T-cell (primary cell): ENCODE data around the gene FOXB1. TPM values are rescaled to one million over a fixed set of nuclear protein-coding genes. Genes with fewer than 3 reads are reported as not detected.

Experiments used
- ATAC-seq, 4 experiments: fragments of 200-7000 bp in 3 of 4; fragments of 150-1000 bp in 1 of 4; cut with Tn5 transposase; replicated peaks in 1 of 4; 1 replicate in 3 of 4; 2 replicates in 1 of 4; pipeline ENCODE4 v1.10.0; 2021; ENCODE audit warnings: moderate library complexity in 3 of 4, mild to moderate bottlenecking in 2 of 4, moderate number of reproducible peaks in 1 of 4
- CTCF ChIA-PET, 2 donors: fragments of 300-600 bp; sonication (Branson Sonifier 250); formaldehyde crosslinking; loops; one replicate each; lab custom pipeline; 2022; ENCODE audit warnings: antibody characterized with exemption in 2 of 2; lab: Charles Lee
- POLR2A ChIA-PET, 2 donors: fragments of 300-600 bp; sonication (Branson Sonifier 250); formaldehyde crosslinking; loops; one replicate each; lab custom pipeline; 2022; ENCODE audit warnings: antibody characterized with exemption in 2 of 2; lab: Charles Lee
- DNase-seq, 35 experiments: peaks; one replicate each; pipeline versions ENCODE4 v3.0.0 to v3.0.0-alpha.2; 2013 to 2023
- H3K27ac ChIP-seq: one replicate; pipeline ENCODE4 v1.5.1; 2013; ENCODE audit warnings: low read length
- H3K27me3 ChIP-seq, 2 experiments: replicated peaks in 1 of 2; 1 replicate in 1 of 2; 2 replicates in 1 of 2; pipeline versions ENCODE4 v1.6.1 to v1.7.0; 2013; ENCODE audit warnings: low read length in 1 of 2, mixed read lengths in 1 of 2; ENCODE audit not compliant: control insufficient read depth in 2 of 2, insufficient read depth in 2 of 2; ENCODE audit errors: extremely low read depth in 1 of 2
- H3K36me3 ChIP-seq, 2 donors: 1 replicate in 1 of 2; 2 replicates in 1 of 2; pipeline versions ENCODE4 v1.6.1 to v1.7.0; 2013; ENCODE audit warnings: low read length in 1 of 2; ENCODE audit not compliant: control insufficient read depth in 2 of 2, insufficient read depth in 1 of 2; ENCODE audit errors: extremely low read depth in 1 of 2
- H3K4me1 ChIP-seq, 2 experiments: 1 replicate in 1 of 2; 2 replicates in 1 of 2; pipeline versions ENCODE4 v1.6.1 to v1.7.0; 2013; ENCODE audit warnings: low read length in 2 of 2, mixed read lengths in 1 of 2; ENCODE audit not compliant: insufficient read depth in 2 of 2, control insufficient read depth in 1 of 2; ENCODE audit errors: extremely low read depth in 1 of 2
- H3K4me3 ChIP-seq, 2 donors: 1 replicate in 1 of 2; 2 replicates in 1 of 2; pipeline versions ENCODE4 v1.5.1 to v1.7.0; 2013; ENCODE audit warnings: mild to moderate bottlenecking in 2 of 2, low read length in 1 of 2, moderate library complexity in 1 of 2; ENCODE audit not compliant: control insufficient read depth in 1 of 2; ENCODE audit errors: extremely low read depth in 1 of 2
- H3K9me3 ChIP-seq: 2 replicates; pipeline ENCODE4 v1.7.0; 2013
- H3K27ac Mint-ChIP-seq, 2 donors: one replicate each; pipeline ENCODE4 v1.8.0; 2020 to 2021; ENCODE audit warnings: mild to moderate bottlenecking in 2 of 2, mixed read lengths in 2 of 2
- H3K27me3 Mint-ChIP-seq, 2 donors: one replicate each; pipeline ENCODE4 v1.8.0; 2021 to 2022; ENCODE audit warnings: mixed read lengths in 2 of 2
- H3K36me3 Mint-ChIP-seq: one replicate; pipeline ENCODE4 v1.8.0; 2021; ENCODE audit warnings: mixed read lengths
- H3K4me1 Mint-ChIP-seq, 3 donors: one replicate each; pipeline ENCODE4 v1.8.0; 2020 to 2022; ENCODE audit warnings: mixed read lengths in 3 of 3, mild to moderate bottlenecking in 1 of 3
- H3K4me3 Mint-ChIP-seq, 3 donors: one replicate each; pipeline ENCODE4 v1.8.0; 2020 to 2022; ENCODE audit warnings: mild to moderate bottlenecking in 3 of 3, mixed read lengths in 3 of 3, moderate library complexity in 3 of 3
- H3K9me3 Mint-ChIP-seq, 3 donors: one replicate each; pipeline ENCODE4 v1.8.0; 2020 to 2022; ENCODE audit warnings: mixed read lengths in 3 of 3
- WGBS: methylation state at CpG from one replicate; pipeline ENCODE4 v1.1.5; 2013; ENCODE audit warnings: missing lambda C conversion rate; ENCODE audit not compliant: insufficient coverage; 5-methylcytosine and 5-hydroxymethylcytosine counted together
- total RNA-seq, 35 experiments: library from RNA in 6 of 35; stranded (reverse) in 6 of 35; fragments of 120-200 nt in 1 of 35; gene quantifications; one replicate each; pipeline versions ENCODE4 v1.2.1 to v1.2.4 and lab custom pipeline; 2013 to 2026

The FOXB1 gene
- total RNA-seq, 5 donors from 2014 or later (not counting 1 experiment from before 2014, with no cell fraction given), result 0.13 to 0.19 (median 0.15) TPM; not detected in 2

GRCh38 chr15:60010858-60011257 lies 6.7 kb downstream of the FOXB1 start:
- Histone ChIP-seq H3K4me3 (no peak overlapping the region), H3K27ac (no peak overlapping the region), H3K4me1 (peaks cover 7 to 11% of the 10 kb centered on the region in 2 experiments), H3K9me3 (no peaks in the 10 kb centered on the region), H3K36me3 (no peaks in the 10 kb centered on the region), H3K27me3 (peaks cover 19% of the 10 kb centered on the region in 2 experiments)
- Mint-ChIP-seq H3K4me1 (peaks cover 10 to 13% (median 11%) of the 10 kb centered on the region in 3 donors), H3K36me3 (no peaks in the 10 kb centered on the region), H3K4me3 (no peak overlapping the region), H3K27ac (no peak overlapping the region), H3K27me3 (peaks cover 73 to 83% of the 10 kb centered on the region in 2 donors), H3K9me3 (no peaks in the 10 kb centered on the region)
- no peak for ATAC-seq
- ChIA-PET CTCF (no interaction called here), POLR2A (no interaction called here)
- WGBS, result no CpG with 5 or more reads among the region's 2 CpGs
- no peak for DNase-seq

DNA sequence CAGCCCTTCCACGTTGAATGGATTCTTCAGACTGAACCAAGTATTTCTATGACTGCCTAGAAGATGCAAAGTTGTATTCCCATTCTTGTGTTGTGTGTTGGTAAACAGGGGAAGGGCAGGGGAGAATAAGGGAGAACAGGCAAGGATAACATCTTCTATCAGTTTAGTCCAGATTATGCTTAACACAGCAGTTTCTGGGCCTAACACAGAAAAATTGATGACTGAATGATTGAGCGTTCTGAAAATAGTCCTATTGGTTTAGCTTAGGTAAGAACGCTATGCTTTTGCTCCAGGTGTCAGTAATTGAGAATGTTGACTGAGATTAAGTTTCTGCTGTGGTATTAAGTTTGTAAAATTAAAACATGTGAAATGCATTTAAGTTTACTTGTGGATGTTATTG lies 8.6 kb downstream of the FOXB1 start:
- no peak overlapping the region for H3K27ac Mint-ChIP-seq
- Histone ChIP-seq H3K27me3 (peaks cover 11 to 19% of the 10 kb centered on the region in 2 experiments), H3K27ac (no peak overlapping the region), H3K4me1 (no peaks in the 10 kb centered on the region), H3K36me3 (no peaks in the 10 kb centered on the region), H3K4me3 (no peak overlapping the region), H3K9me3 (no peaks in the 10 kb centered on the region)
- H3K36me3 Mint-ChIP-seq, result no peaks in the 10 kb centered on the region
- H3K4me1 Mint-ChIP-seq, result peaks cover 2 to 10% (median 7%) of the 10 kb centered on the region in 3 donors
- POLR2A ChIA-PET, result interaction anchor here in 1 of 2 donors (0.5 kb wide), 1 partner anchor 20 kb away, joined by 3 read pairs; no protein-coding TSS in a partner anchor
- peaks cover 58 to 71% of the 10 kb centered on the region in 2 donors for H3K27me3 Mint-ChIP-seq
- peaks cover 6 to 7% (median 6%) of the 10 kb centered on the region in 3 donors for H3K9me3 Mint-ChIP-seq
- WGBS, result no CpG with 5 or more reads among the region's 3 CpGs
- H3K4me3 Mint-ChIP-seq, result no peak overlapping the region
- CTCF ChIA-PET, result interaction anchor here in 1 of 2 donors (0.6 kb wide), 1 partner anchor 321 kb away, joined by 3 read pairs; no protein-coding TSS in a partner anchor
- no peak for ATAC-seq
- DNase-seq, result no peak

DNA sequence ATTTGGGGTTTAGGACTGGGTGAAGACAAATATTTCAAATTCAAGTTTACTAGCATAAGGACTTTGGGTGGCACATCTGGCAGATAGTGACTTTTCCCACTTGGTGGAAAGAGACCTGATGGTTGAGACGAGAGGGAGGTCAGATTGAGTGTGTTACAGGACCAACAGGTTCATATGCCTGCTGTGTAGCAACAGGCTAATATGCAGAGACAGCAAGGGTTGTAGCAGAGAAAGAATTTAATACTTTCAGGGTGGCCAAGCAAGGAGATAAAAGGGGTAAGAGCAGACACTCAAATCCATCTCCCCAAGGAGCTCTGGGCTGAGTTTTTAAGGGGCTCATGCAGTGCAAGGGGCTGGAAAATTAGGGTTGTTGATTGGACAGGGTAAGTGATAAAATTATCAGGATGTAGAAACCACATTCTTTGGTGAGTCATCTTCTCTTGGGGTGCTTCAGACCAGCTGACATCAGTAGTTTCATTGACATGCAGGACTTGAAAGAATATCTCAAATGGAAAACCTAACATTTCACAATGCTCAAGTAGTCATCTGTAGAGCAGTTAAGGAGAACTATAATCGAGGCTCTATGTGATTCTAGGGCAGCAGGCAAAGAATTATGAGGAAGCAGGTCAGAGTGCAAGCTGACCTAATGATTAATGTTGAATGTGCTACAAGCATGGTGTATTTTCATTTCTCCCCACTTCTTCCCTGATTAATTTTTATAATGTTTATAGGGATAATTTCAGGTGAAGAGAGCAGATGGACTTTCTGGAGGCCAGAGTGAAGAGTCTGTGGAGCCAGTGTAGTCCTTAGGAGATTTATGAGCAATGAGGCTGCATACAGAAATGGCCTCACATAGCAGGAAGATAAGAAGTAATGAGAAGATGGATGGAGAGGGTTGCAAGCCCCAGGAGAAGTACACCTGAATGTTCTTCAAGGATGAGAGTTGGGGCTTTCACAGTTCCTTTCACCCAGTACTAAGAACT lies 13.7 kb downstream of the FOXB1 start:
- Mint-ChIP-seq H3K27me3 (peaks cover 15 to 36% of the 10 kb centered on the region in 2 donors), H3K36me3 (no peaks in the 10 kb centered on the region), H3K27ac (no peak overlapping the region)

GRCh38 chr15:60020736-60021135 lies 16.6 kb downstream of the FOXB1 start:
- Histone ChIP-seq H3K4me1 (peaks cover 0 to 4% of the 10 kb centered on the region in 2 experiments), H3K36me3 (no peaks in the 10 kb centered on the region), H3K9me3 (no peaks in the 10 kb centered on the region), H3K27me3 (peaks cover 0 to 4% of the 10 kb centered on the region in 2 experiments), H3K4me3 (no peak overlapping the region), H3K27ac (no peak overlapping the region)
- CTCF ChIA-PET, result no interaction called here
- ATAC-seq, result no peak
- Mint-ChIP-seq H3K27me3 (peaks cover 0 to 19% of the 10 kb centered on the region in 2 donors), H3K4me3 (no peak overlapping the region), H3K4me1 (peaks cover 12 to 17% (median 14%) of the 10 kb centered on the region in 3 donors), H3K9me3 (peaks cover 7 to 11% (median 10%) of the 10 kb centered on the region in 3 donors), H3K36me3 (no peaks in the 10 kb centered on the region), H3K27ac (no peak overlapping the region)
- WGBS, result 78% methylated on average over 3 of the region's 3 CpGs
- no peak for DNase-seq
- POLR2A ChIA-PET, result no interaction called here

More for the DNA sequence above, 13.7 kb downstream of the FOXB1 start:
- Histone ChIP-seq H3K4me3 (no peak overlapping the region), H3K9me3 (no peaks in the 10 kb centered on the region), H3K27me3 (peaks cover 2 to 4% of the 10 kb centered on the region in 2 experiments), H3K4me1 (peaks cover 0 to 4% of the 10 kb centered on the region in 2 experiments), H3K36me3 (no peaks in the 10 kb centered on the region), H3K27ac (no peak overlapping the region)
- no peak for DNase-seq
- 0% methylated on average over 1 of the region's 2 CpGs for WGBS
- ChIA-PET POLR2A (no interaction called here), CTCF (no interaction called here)
- H3K4me3 Mint-ChIP-seq, result no peak overlapping the region
- H3K4me1 Mint-ChIP-seq, result peaks cover 12 to 17% (median 14%) of the 10 kb centered on the region in 3 donors
- peak in 2 of 4 experiments; percentile 20 to 29 for ATAC-seq
- H3K9me3 Mint-ChIP-seq, result peaks cover 7 to 11% (median 10%) of the 10 kb centered on the region in 3 donors

DNA sequence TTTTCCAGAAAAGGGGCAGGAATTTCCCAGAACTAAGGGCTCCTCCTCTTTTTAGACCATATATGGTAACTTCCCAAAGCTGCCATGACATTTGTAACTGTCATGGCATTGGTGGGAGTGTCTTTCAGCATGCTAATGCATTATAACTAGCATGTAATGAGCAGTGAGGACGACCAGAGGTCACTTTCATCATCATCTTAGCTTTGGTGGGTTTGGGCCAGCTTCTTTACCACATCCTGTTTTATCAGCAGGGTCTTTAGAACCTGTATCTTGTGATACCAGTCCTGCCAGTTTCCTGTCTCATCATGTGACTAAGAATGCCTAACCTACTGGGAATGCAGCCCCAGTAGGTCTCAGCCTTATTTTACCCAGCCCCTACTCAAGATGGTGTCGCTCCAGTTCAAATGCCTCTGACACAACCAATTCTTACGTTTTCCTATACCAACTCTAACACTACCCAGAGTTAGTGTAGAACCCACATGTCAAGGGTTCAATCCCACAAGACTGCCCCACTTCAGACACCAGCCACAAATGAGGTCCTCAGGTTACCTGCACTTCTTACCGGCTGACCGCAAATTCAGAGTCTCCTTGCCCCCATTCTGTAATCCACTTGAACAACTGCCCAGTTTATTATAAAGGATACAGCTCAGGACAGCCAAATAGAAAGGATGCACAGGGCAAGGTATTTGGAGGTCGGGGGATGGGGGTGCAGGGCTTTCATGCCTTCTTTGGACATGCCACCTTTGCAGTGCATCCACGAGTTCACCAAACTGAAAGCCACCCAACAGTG lies 17.7 kb downstream of the FOXB1 start:
- no peaks in the 10 kb centered on the region for H3K9me3 ChIP-seq
- no peak overlapping the region for H3K27ac ChIP-seq
- no peak overlapping the region for H3K4me3 ChIP-seq
- Mint-ChIP-seq H3K4me3 (no peak overlapping the region), H3K4me1 (peaks cover 12 to 17% (median 14%) of the 10 kb centered on the region in 3 donors), H3K9me3 (peaks cover 7 to 11% (median 10%) of the 10 kb centered on the region in 3 donors), H3K36me3 (no peaks in the 10 kb centered on the region), H3K27ac (no peak overlapping the region), H3K27me3 (peaks cover 0 to 13% of the 10 kb centered on the region in 2 donors)
- no peaks in the 10 kb centered on the region for H3K36me3 ChIP-seq
- no peak for ATAC-seq
- no peak for DNase-seq
- peaks cover 0 to 4% of the 10 kb centered on the region in 2 experiments for H3K27me3 ChIP-seq
- ChIA-PET POLR2A (no interaction called here), CTCF (no interaction called here)
- H3K4me1 ChIP-seq, result peaks cover 0 to 4% of the 10 kb centered on the region in 2 experiments
- WGBS, result 98% methylated on average over 4 of the region's 7 CpGs

DNA sequence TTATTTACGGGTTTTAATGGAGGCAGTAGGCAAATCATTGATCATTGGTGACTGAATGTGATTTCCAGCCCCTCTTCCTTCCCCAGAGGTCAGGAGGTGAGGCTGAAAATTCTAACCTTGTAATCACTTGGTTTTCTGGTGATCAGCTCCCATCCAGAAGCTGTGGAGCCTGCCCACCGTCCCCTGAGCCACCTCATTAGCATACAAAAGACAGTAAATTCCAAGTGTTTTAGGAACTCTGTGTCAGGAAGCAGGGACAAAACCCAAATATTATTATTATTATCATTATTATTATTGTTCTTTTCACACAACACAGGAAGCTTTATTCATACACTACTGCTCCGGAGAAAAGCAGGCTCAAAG lies 18.2 kb downstream of the FOXB1 start:
- no peak overlapping the region for H3K27ac Mint-ChIP-seq
- H3K4me3 Mint-ChIP-seq, result no peak overlapping the region
- H3K27ac ChIP-seq, result no peak overlapping the region
- H3K27me3 ChIP-seq, result peaks cover 0 to 4% of the 10 kb centered on the region in 2 experiments
- CTCF ChIA-PET, result interaction anchor here in 1 of 2 donors (0.6 kb wide), 1 partner anchor 46 kb away, joined by 7 read pairs; no protein-coding TSS in a partner anchor
- H3K4me1 ChIP-seq, result peaks cover 0 to 4% of the 10 kb centered on the region in 2 experiments
- H3K4me3 ChIP-seq, result no peak overlapping the region
- H3K36me3 ChIP-seq, result no peaks in the 10 kb centered on the region
- DNase-seq, result no peak
- peaks cover 0 to 13% of the 10 kb centered on the region in 2 donors for H3K27me3 Mint-ChIP-seq
- POLR2A ChIA-PET, result no interaction called here
- H3K36me3 Mint-ChIP-seq, result no peaks in the 10 kb centered on the region
- no peak for ATAC-seq
- H3K9me3 ChIP-seq, result no peaks in the 10 kb centered on the region
- WGBS, result 100% methylated on average over 1 of the region's 3 CpGs
- H3K4me1 Mint-ChIP-seq, result peaks cover 8 to 14% (median 14%) of the 10 kb centered on the region in 3 donors
- peaks cover 4 to 8% (median 7%) of the 10 kb centered on the region in 3 donors for H3K9me3 Mint-ChIP-seq
